Measurements from ENCODE around the gene ZNF143.
"Not testable (repeated sequence)": the region's sequence is repeated elsewhere in the genome, so short reads cannot be mapped to it uniquely, and the experiment has no call there.

Gene ZNF143

GRCh38 chr11:9460322-9461062 lies at the start of gene ZNF143:
Gene ZNF143 (plus strand): TSS chr11:9461012. CDS start chr11:9471309, 10,297 bp downstream.
- peak; percentile 91 to 100 (median 99) for DNase-seq

GRCh38 chr11:9428706-9429105 lies 32.1 kb upstream of the ZNF143 start:
- DNase-seq, result no peak

- no peak for DNase-seq
These were observed 22.2 kb upstream of the ZNF143 start for GRCh38 chr11:9438611-9439010.

- no peak for DNase-seq
These were observed 14.6 kb upstream of the ZNF143 start for GRCh38 chr11:9446230-9446629.

GRCh38 chr11:9448576-9449352 lies 12.0 kb upstream of the ZNF143 start:
- DNase-seq, result no peak

- DNase-seq, result not testable (repeated sequence)
These were observed 8.8 kb upstream of the ZNF143 start for GRCh38 chr11:9452023-9452422.

- no peak for DNase-seq
These were observed 5.1 kb upstream of the ZNF143 start for GRCh38 chr11:9455722-9456121.

- peak in 12 of 51 donors; percentile 2 to 72 (median 15) for DNase-seq
These were observed 1.0 kb upstream of the ZNF143 start for GRCh38 chr11:9459667-9460321.

- peak in 50 of 51 donors; percentile 58 to 96 (median 84) for DNase-seq
These were observed 399 bp downstream of the ZNF143 start for GRCh38 chr11:9461063-9461759.

GRCh38 chr11:9461760-9462134 lies 935 bp downstream of the ZNF143 start:
- DNase-seq, result no peak

- DNase-seq, result no peak
These were observed 1.5 kb downstream of the ZNF143 start for GRCh38 chr11:9462172-9462799.

GRCh38 chr11:9462806-9463537 lies 2.2 kb downstream of the ZNF143 start:
- no peak for DNase-seq

- DNase-seq, result no peak
These were observed 10.0 kb downstream of the ZNF143 start for GRCh38 chr11:9470765-9471164.

- no peak for DNase-seq
These were observed 12.6 kb downstream of the ZNF143 start for GRCh38 chr11:9473408-9473807.

GRCh38 chr11:9479899-9480298 lies 19.1 kb downstream of the ZNF143 start:
- no peak for DNase-seq

GRCh38 chr11:9489080-9489765 lies 28.4 kb downstream of the ZNF143 start:
- DNase-seq, result no peak

- no peak for DNase-seq
These were observed 29.6 kb downstream of the ZNF143 start for GRCh38 chr11:9490376-9490775.

GRCh38 chr11:9493492-9493891 lies 32.7 kb downstream of the ZNF143 start:
- no peak for DNase-seq

GRCh38 chr11:9494316-9494715 lies 33.5 kb downstream of the ZNF143 start:
- no peak for DNase-seq
